GM12891 (cell line): ENCODE data around the gene CYBRD1.

Experiments used
- POLR2A ChIP-seq: IDR thresholded peaks from 2 replicates; pipeline ENCODE4 v1.6.1; 2011; ENCODE audit warnings: low read depth, low read length, control low read depth
- POLR2AphosphoS5 ChIP-seq: IDR thresholded peaks from 2 replicates; pipeline ENCODE4 v1.6.1; 2011; ENCODE audit warnings: low read depth, low read length, control low read depth

DNA sequence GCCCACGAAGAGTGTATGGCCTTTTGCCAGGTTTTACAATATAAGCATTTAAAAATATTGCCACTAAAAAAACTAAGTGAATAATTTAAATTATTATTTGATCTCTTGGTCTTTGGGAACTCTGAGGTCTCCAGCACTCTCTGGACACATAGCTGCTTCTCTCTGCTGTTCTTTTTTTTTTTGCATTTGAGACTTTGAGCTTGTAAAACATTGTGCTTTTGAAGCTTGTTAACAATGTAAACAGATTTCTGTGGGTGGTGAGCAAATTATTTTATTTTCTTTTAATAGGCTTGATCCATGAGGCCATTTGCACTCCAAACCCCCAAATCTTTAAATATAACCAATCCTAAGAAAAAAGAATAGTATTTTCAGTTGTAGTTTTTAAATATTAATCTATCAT, 46.3 kb upstream of the CYBRD1 start:
- TF ChIP-seq POLR2AphosphoS5 (no peak), POLR2A (no peak)
